NOMO-1 treated with DMSO at 0.1 percent for 48 hours (cell line): Measurements from ENCODE around the gene PTRH1.

Source experiments
- DNase-seq: peaks from one replicate; lab custom pipeline; 2025; ENCODE audit not compliant: unreplicated experiment; lab: John Stamatoyannopoulos, UW

The PTRH1 gene

DNA sequence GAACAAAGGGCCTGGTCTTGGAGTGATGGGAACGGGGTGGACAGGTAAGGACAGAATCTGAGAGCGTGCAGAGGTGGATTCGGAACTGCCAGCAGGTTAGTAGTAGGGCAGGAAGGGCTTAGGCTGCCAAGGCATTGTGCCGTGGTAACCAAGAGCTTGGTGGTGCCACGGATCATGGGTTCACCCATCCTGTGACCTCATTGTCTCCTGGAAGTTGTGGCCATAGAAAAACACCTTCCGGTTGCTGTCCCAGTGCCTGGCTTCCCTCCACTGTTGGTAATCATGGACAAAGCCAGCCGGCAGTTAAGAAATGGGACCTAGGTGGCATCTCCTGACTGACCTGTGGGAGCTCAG is 51.2 kb downstream of the PTRH1 start:
- no peak for DNase-seq
